NCI-H446 treated with DMSO at 0.1 percent for 48 hours (cell line): ENCODE data around the gene KCNIP3.

Experiments used
- DNase-seq: peaks from one replicate; lab custom pipeline; 2025; lab: John Stamatoyannopoulos, UW

KCNIP3 gene

GRCh38 chr2:95294579-95295250 is 2.4 kb upstream of the KCNIP3 start:
- no peak for DNase-seq

GRCh38 chr2:95295376-95295775 is 1.8 kb upstream of the KCNIP3 start:
- DNase-seq = no peak

GRCh38 chr2:95296011-95296410 is 1.1 kb upstream of the KCNIP3 start:
- DNase-seq = peak; percentile 26

- DNase-seq = no peak
These were observed 670 bp downstream of the KCNIP3 start for GRCh38 chr2:95297639-95298395.

GRCh38 chr2:95298486-95299111 is 1.5 kb downstream of the KCNIP3 start:
- no peak for DNase-seq

- no peak for DNase-seq
These were observed 2.8 kb downstream of the KCNIP3 start for GRCh38 chr2:95299961-95300360.

GRCh38 chr2:95300450-95300849 is 3.3 kb downstream of the KCNIP3 start:
- no peak for DNase-seq

GRCh38 chr2:95301186-95301585 is 4.0 kb downstream of the KCNIP3 start:
- DNase-seq = no peak

GRCh38 chr2:95301876-95302641 is 4.9 kb downstream of the KCNIP3 start:
- no peak for DNase-seq

- DNase-seq = no peak
These were observed 6.2 kb downstream of the KCNIP3 start for GRCh38 chr2:95303191-95303919.

GRCh38 chr2:95305380-95306061 is 8.4 kb downstream of the KCNIP3 start:
- DNase-seq = no peak

- no peak for DNase-seq
These were observed 9.3 kb downstream of the KCNIP3 start for GRCh38 chr2:95306336-95306895.

GRCh38 chr2:95307036-95307435 is 9.9 kb downstream of the KCNIP3 start:
- no peak for DNase-seq

- DNase-seq = no peak
These were observed 10.7 kb downstream of the KCNIP3 start for GRCh38 chr2:95307878-95308277.

- no peak for DNase-seq
These were observed 11.4 kb downstream of the KCNIP3 start for GRCh38 chr2:95308426-95308990.

GRCh38 chr2:95309599-95309998 is 12.5 kb downstream of the KCNIP3 start:
- no peak for DNase-seq

GRCh38 chr2:95310216-95310615 is 13.1 kb downstream of the KCNIP3 start:
- DNase-seq = no peak

GRCh38 chr2:95310651-95311050 is 13.5 kb downstream of the KCNIP3 start:
- no peak for DNase-seq

- DNase-seq = no peak
These were observed 14.8 kb downstream of the KCNIP3 start for GRCh38 chr2:95311815-95312542.
